Measurements from ENCODE around the gene LARGE1. TPM values are rescaled to one million over a fixed set of nuclear protein-coding genes. Genes with fewer than 3 reads are reported as not detected.

LARGE1 gene
- total and polyA plus RNA-seq, 2 of the 8 experiments (the other 6 are each of a cell fraction or from before 2014, with no cell fraction given): 43.7 to 83.0 TPM

GRCh38 chr22:33564683-33565082 lies 355.6 kb downstream of the LARGE1 start (continued):
- TF ChIP-seq SIN3A (conservative IDR thresholded peaks at IDR 0.05 in 1 of 2, IDR thresholded peaks at IDR 0.05 in 1 of 2; ENCODE audit: low read depth in 1 of 2, low read length in 2 of 2) (no peak), RAD21 (IDR thresholded peaks at IDR 0.05 in 1 of 2, conservative IDR thresholded peaks at IDR 0.05 in 1 of 2; ENCODE audit: low read depth in 2 of 2, low read length in 2 of 2) (no peak)
- TF ChIP-seq, protein P1, sequence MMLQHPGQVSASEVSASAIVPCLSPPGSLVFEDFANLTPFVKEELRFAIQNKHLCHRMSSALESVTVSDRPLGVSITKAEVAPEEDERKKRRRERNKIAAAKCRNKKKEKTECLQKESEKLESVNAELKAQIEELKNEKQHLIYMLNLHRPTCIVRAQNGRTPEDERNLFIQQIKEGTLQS (IDR thresholded peaks at IDR 0.05; ENCODE audit: insufficient read depth, low read depth, low read length): no peak
